Small intestine (tissue), 7 donors: ENCODE results near the gene DHRS3. TPM values are rescaled to one million over a fixed set of nuclear protein-coding genes. Genes with fewer than 3 reads are reported as not detected.
A peak's percentile ranks its signal among the peaks of the same experiment; 100 is the strongest.

Experiments
- DNase-seq, 2 donors: peaks; one replicate each; pipeline versions ENCODE4 v3.0.0 to v3.0.0-alpha.2; 2013
- FAIRE-seq: peaks from 2 replicates; lab custom pipeline; 2012; peaks lifted over from hg19 to GRCh38; lab: Jason Lieb, UNC
- H3K27ac ChIP-seq, 3 donors: one replicate each; pipeline ENCODE4 v1.5.1; 2013; ENCODE audit warnings: low read length in 2 of 3, mild to moderate bottlenecking in 2 of 3, control low read depth in 1 of 3, inconsistent platforms in 1 of 3, low read depth in 1 of 3, moderate library complexity in 1 of 3
- H3K27me3 ChIP-seq, 3 donors: one replicate each; pipeline ENCODE4 v1.6.1; 2013; ENCODE audit warnings: low read length in 3 of 3, inconsistent platforms in 1 of 3; ENCODE audit not compliant: control insufficient read depth in 3 of 3, insufficient read depth in 3 of 3
- H3K36me3 ChIP-seq, 3 donors: one replicate each; pipeline ENCODE4 v1.6.1; 2013; ENCODE audit warnings: low read length in 3 of 3, inconsistent platforms in 1 of 3, low read depth in 1 of 3, mild to moderate bottlenecking in 1 of 3, moderate library complexity in 1 of 3; ENCODE audit not compliant: control insufficient read depth in 3 of 3, insufficient read depth in 2 of 3
- H3K4me1 ChIP-seq, 3 donors: one replicate each; pipeline ENCODE4 v1.6.1; 2013; ENCODE audit warnings: low read length in 2 of 3, inconsistent platforms in 1 of 3, low read depth in 1 of 3, mild to moderate bottlenecking in 1 of 3, moderate library complexity in 1 of 3; ENCODE audit not compliant: control insufficient read depth in 3 of 3, insufficient read depth in 2 of 3
- H3K4me3 ChIP-seq, 3 donors: one replicate each; pipeline ENCODE4 v1.5.1; 2013; ENCODE audit warnings: low read length in 3 of 3, control low read depth in 1 of 3, inconsistent platforms in 1 of 3, low read depth in 1 of 3, mild to moderate bottlenecking in 1 of 3, moderate library complexity in 1 of 3
- H3K9me3 ChIP-seq, 2 donors: one replicate each; pipeline ENCODE4 v1.6.1; 2013; ENCODE audit warnings: low read depth in 1 of 2, low read length in 1 of 2; ENCODE audit not compliant: control insufficient read depth in 2 of 2, insufficient read depth in 1 of 2
- WGBS, 3 donors: extraction: QIAGEN DNeasy Blood & Tissue Kit; methylation state at CpG; one replicate each; pipeline ENCODE4 v1.1.7; 2013; 5-methylcytosine and 5-hydroxymethylcytosine counted together
- polyA plus RNA-seq, 4 donors: library from polyadenylated mRNA; stranded (reverse) in 3 of 4; unstranded in 1 of 4; fragments of 200-250 nt in 3 of 4; fragments of 120-200 nt in 1 of 4; gene quantifications; one replicate each; pipeline versions ENCODE4 v1.2.1 to v1.2.3, GENCODE V29; 2013
- donor health status: healthy with polysubstance abuse.
- donor health status: control.
- donor health status: control.
- donor health status: Bipolar disorder and iron deficiency.
- donor health status: healthy.

The DHRS3 gene
- polyA plus RNA-seq, 4 donors = 45.3 to 87.0 (median 63.5) TPM

DNA sequence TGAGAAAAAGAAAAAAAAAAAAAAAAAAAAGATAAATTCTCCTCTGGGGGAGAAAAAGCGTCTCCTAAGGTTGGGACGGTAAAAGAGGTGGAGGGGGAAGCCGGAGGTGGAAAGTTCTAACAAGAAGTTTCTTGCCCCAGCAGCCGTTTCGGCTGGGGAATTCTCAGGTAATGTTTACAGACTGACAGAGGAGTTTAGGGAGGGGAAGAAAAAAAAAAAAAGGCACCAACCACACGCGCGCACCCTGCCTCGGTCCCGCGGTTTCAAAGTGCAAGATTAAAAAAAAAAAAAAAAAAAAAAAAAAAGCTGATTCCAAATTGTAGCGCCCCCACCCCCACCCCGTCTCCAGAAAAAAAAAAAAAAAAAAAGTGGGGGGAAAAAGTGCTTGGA lies 504 bp downstream of the DHRS3 start:
- H3K27me3 ChIP-seq = no peaks in the 10 kb centered on the region
- H3K36me3 ChIP-seq = peaks cover 0 to 6% (median 0%) of the 10 kb centered on the region in 3 donors
- peak; percentile 64 to 73 for DNase-seq
- peak overlapping the region; percentile 64 to 88 (median 70) for H3K4me3 ChIP-seq
- H3K27ac ChIP-seq = peak overlapping the region; percentile 95 to 98 (median 97)
- no peaks in the 10 kb centered on the region for H3K9me3 ChIP-seq
- peaks cover 0 to 19% (median 4%) of the 10 kb centered on the region in 3 donors for H3K4me1 ChIP-seq
- WGBS, 3 donors = 0 to 1% (median 0%) methylated on average over 10 to 13 of the region's 13 CpGs
- FAIRE-seq = no peak

DNA sequence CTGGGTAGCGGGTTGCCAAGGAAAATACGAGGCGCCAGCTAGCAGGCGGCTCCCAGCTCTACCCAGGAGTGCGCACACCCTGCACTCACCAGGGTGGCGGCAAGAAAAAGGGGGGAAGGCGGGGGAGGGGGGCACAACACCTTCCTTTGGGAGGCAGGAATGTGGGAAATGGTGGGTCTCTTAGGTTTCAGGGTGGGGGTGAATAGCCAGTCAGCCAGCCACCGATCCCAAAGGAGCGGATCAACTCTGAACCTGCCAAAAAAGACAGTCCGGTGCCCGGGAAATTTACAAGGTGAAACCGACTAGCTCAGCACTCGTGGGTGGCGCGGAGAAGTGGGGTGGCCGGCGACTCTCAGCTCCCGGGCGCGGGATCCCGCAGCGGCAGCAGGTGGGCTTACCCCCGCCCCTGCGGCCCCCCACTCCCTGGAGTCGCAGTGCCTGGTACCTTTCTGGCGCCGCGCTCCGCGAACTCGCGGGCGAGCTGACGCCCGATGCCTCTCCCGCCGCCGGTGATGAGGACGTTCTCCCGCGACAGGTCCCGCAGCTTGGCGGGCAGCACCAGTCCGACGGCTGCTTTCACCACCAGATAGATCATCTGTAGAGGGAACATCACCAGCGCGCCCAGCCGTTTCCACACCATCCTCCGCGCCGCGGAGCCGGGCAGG lies 1.2 kb downstream of the DHRS3 start:
- peak; percentile 26 to 64 for DNase-seq
- H3K4me1 ChIP-seq = peaks cover 2 to 22% (median 4%) of the 10 kb centered on the region in 3 donors

DNA sequence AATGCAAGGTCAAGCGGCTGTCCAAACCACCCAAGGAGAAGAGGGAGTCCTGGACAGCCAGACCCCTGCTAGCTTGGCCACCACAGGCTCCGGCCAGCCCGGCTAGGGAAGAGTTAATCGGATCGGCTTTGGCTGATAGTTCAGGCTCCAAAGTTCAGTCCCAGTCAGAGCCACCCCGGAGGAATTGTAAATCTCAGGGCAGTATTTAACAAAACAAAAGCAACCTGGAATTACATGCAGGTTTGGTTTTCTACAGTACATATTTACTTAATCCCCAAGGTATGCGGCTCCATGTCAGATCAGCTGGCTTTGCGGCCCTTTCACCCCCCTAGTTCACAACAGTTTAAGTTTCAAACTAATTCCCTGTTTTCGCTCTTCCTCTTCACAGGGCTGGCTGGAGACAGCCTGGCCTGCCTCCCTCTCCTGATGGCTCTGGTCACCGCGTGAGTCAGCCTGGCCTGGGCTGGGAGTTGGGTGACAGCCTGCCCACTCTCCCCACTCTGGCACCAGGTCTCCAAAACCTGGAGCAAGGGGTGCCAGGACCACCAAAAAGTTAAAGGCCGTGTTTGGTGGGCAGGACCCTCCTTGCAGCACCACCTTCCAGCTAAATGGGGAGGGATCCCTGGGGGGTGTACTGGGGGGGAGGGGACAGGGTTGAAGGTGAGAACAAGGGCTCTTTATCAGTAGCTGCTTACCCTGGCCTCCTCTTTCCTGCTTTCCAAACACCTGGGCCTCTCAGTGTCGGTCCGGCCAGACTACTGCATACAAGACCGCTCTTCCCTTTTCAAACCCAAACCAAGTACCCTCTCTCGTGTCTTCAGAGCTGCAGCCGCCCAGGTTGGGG lies 1.9 kb downstream of the DHRS3 start:
- Histone ChIP-seq H3K27ac (peak overlapping the region; percentile 95 to 97 (median 95)), H3K36me3 (peaks cover 0 to 16% (median 0%) of the 10 kb centered on the region in 3 donors), H3K4me3 (peak overlapping the region; percentile 64 to 88 (median 70)), H3K9me3 (no peaks in the 10 kb centered on the region), H3K27me3 (no peaks in the 10 kb centered on the region), H3K4me1 (peaks cover 2 to 22% (median 4%) of the 10 kb centered on the region in 3 donors)
- peak; percentile 87 to 90 for DNase-seq
- no peak for FAIRE-seq
- 8 to 15% (median 11%) methylated on average over 17 of the region's 17 CpGs for WGBS, 3 donors

More for the DNA sequence above, 1.2 kb downstream of the DHRS3 start:
- Histone ChIP-seq H3K36me3 (peaks cover 0 to 9% (median 0%) of the 10 kb centered on the region in 3 donors), H3K27ac (peak overlapping the region; percentile 95 to 97 (median 95)), H3K27me3 (no peaks in the 10 kb centered on the region), H3K4me3 (peak overlapping the region; percentile 64 to 88 (median 70)), H3K9me3 (no peaks in the 10 kb centered on the region)
- WGBS, 3 donors = 0 to 4% (median 3%) methylated on average over 50 to 53 of the region's 53 CpGs
- no peak for FAIRE-seq

DNA sequence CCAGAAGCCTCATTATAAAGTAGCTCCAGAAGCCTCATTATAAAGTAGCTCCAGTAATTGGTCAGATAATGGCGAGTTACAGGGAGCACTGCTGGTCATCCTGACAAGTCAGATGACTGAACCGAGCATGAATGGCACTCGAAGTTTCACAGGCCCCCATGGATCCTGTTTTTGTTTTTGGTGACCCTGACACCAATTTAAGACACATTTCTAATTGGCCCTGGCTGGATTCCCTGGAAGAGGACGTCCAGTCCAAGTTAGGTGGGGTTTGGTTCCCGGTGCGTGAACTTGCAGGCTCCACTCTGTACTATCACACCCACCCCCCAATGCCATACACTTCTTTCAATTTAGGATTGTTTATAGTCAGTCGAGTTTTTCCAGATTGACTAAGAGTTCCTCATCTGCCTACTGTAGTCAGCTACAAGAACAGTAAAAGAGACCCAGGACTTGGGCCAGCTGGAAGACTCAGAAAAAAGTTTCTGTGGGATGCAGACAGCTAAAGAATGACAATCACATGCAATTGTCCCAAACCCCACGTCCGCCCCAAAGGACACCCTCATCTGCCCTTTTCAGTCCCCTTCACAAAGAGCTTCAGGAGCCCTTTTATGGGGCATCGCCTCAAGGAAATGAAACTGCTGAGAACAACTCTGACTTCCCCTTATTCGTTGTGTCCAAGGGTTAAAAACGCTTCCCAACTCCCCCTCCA lies 2.7 kb downstream of the DHRS3 start:
- 7 to 21% (median 19%) methylated on average over 12 of the region's 12 CpGs for WGBS, 3 donors
- Histone ChIP-seq H3K9me3 (no peaks in the 10 kb centered on the region), H3K4me1 (peaks cover 2 to 22% (median 4%) of the 10 kb centered on the region in 3 donors), H3K27ac (peak overlapping the region; percentile 95 to 97 (median 95)), H3K4me3 (peak overlapping the region; percentile 27 to 88 (median 70)), H3K36me3 (peaks cover 0 to 20% (median 0%) of the 10 kb centered on the region in 3 donors), H3K27me3 (no peaks in the 10 kb centered on the region)
- FAIRE-seq (no peak), DNase-seq (peak in 1 of 2 donors; percentile 27)

DNA sequence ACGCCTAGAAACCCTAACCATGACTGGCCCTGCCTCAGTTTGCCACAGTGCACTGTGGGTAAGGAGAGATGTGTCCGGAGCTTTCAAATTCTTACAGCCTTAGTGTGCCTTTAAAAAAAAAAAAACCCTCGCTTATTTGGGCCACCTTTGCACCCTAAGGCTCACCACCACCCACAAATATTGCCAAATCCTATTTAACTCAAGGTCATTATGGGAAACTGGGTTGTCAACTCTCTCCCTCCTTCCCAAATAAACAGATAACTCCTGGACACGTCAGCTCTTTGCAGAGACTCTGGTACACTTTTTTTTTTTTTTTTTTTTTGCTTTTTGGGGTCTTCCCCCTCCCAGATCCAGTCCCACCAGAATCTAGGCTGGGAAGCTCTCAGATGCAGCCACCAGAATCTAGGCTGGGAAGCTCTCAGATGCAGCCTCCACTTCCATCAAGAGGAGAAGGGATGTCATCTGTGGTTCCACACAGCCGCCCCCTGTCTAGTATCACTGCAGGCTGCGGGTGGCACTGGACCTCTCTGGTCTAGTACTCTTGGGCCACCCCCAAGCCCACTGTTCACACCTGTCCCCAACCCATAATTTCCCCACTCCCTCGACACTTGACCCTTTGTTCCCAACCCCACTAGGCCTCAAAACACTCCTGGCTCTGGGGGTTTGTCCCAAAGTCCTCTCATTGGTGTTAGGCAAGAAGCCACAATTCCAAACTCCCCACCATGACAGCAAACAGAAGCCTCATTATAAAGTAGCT lies 3.4 kb downstream of the DHRS3 start:
- Histone ChIP-seq H3K9me3 (no peaks in the 10 kb centered on the region), H3K36me3 (peaks cover 0 to 25% (median 0%) of the 10 kb centered on the region in 3 donors), H3K27me3 (no peaks in the 10 kb centered on the region), H3K4me3 (peak overlapping the region in 2 of 3 donors; percentile 70 to 88), H3K4me1 (peaks cover 4 to 20% (median 4%) of the 10 kb centered on the region in 3 donors), H3K27ac (peak overlapping the region; percentile 95 to 97 (median 95))
- WGBS, 3 donors = 23 to 62% (median 40%) methylated on average over 7 of the region's 7 CpGs
- FAIRE-seq (no peak), DNase-seq (peak; percentile 40)

DNA sequence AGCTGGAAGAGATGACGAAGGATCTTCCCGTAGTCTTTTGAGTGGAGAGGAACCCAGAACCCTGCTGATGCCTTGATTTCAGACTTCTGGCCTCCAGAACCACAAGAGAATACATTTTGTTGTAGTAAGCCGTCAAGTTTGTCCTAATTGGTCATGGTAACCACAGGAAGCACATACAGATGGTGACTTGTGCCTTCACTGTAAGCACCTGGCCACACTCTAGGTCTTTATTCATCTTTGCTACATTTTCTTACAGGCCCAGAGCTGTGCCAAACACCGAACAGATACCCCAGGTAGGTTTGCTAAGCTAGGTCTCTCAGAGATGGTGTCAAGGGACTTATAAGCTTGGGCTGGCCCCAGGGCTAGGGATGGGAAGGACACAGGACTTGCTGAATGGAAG lies 4.8 kb downstream of the DHRS3 start:
- DNase-seq (no peak), FAIRE-seq (no peak)
- WGBS, 3 donors = 77 to 91% (median 85%) methylated on average over 4 of the region's 4 CpGs
- Histone ChIP-seq H3K27me3 (no peaks in the 10 kb centered on the region), H3K36me3 (peaks cover 0 to 38% (median 2%) of the 10 kb centered on the region in 3 donors), H3K27ac (peak overlapping the region in 1 of 3 donors; percentile 21), H3K4me1 (peaks cover 4 to 23% (median 7%) of the 10 kb centered on the region in 3 donors), H3K4me3 (no peak overlapping the region), H3K9me3 (no peaks in the 10 kb centered on the region)

DNA sequence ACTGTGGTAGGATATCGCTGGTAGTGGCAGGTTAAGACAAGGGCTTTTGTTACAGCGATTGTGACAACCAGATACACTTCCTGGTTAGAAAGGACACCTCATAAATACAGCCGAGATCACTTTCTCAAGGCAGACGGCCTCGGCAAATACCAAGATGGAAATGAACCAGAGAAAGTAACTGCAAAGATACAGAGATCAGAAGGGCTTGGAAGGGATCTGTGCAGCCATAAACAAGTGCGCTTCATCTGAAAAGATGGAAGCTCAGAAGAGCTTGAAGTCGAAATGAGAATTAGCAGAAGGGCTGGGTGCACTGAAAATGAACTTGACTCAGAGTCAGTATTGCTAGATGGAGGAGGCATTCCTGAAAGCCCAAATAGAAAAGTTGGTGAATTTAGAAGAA lies 7.1 kb downstream of the DHRS3 start:
- peaks cover 4 to 24% (median 7%) of the 10 kb centered on the region in 3 donors for H3K4me1 ChIP-seq
- H3K4me3 ChIP-seq = no peak overlapping the region
- peaks cover 0 to 15% of the 10 kb centered on the region in 2 donors for H3K9me3 ChIP-seq
- H3K27ac ChIP-seq = no peak overlapping the region
- WGBS, 3 donors = 82 to 85% (median 85%) methylated on average over 7 of the region's 7 CpGs
- no peaks in the 10 kb centered on the region for H3K27me3 ChIP-seq
- DNase-seq (no peak), FAIRE-seq (no peak)
- peaks cover 0 to 49% (median 2%) of the 10 kb centered on the region in 3 donors for H3K36me3 ChIP-seq
